SK-N-SH (cell line): ENCODE measurements around the gene KCNT1.

ENCODE experiments used
- CHD2 ChIP-seq: fragments of 150-350 bp; IDR thresholded peaks from 2 replicates; pipeline ENCODE4 v1.6.1; 2018; ENCODE audit warnings: low read length; ENCODE audit not compliant: partially characterized antibody
- EP300 ChIP-seq, 2 experiments: IDR thresholded peaks; 2 replicates each; pipeline versions ENCODE4 v1.4.0 to v1.6.1; 2012; ENCODE audit warnings: borderline replicate concordance in 1 of 2, low read depth in 1 of 2, low read length in 1 of 2
- EZH2phosphoT487 ChIP-seq: fragments of 200-600 bp; sonication (generic); IDR thresholded peaks from 2 replicates; pipeline ENCODE4 v1.6.1; 2017; ENCODE audit warnings: low read depth, mixed run types, mild to moderate bottlenecking, antibody characterized with exemption, moderate library complexity, borderline replicate concordance
- FOSL2 ChIP-seq: IDR thresholded peaks from 2 replicates; pipeline ENCODE4 v1.4.0; 2012; ENCODE audit warnings: low read depth, mild to moderate bottlenecking, moderate library complexity, borderline replicate concordance
- JUND ChIP-seq: IDR thresholded peaks from 2 replicates; pipeline ENCODE4 v1.4.0; 2012
- MAX ChIP-seq: IDR thresholded peaks from 2 replicates; pipeline ENCODE4 v1.4.0; 2012; ENCODE audit warnings: low read depth
- RAD21 ChIP-seq: IDR thresholded peaks from 2 replicates; pipeline ENCODE4 v1.6.1; 2012; ENCODE audit warnings: mild to moderate bottlenecking, low read length
- RCOR1 ChIP-seq: fragments of 150-350 bp; IDR thresholded peaks from 2 replicates; pipeline ENCODE4 v1.6.1; 2017; ENCODE audit warnings: antibody characterized with exemption, low read length
- TAF1 ChIP-seq: IDR thresholded peaks from 2 replicates; pipeline ENCODE4 v1.6.1; 2012; ENCODE audit warnings: low read depth, mild to moderate bottlenecking, low read length, moderate library complexity, borderline replicate concordance
- YY1 ChIP-seq: IDR thresholded peaks from 2 replicates; pipeline ENCODE4 v1.4.0; 2012; ENCODE audit warnings: low read depth, mild to moderate bottlenecking
- TF ChIP-seq, protein P1 (sequence below): fragments of 150-350 bp; IDR thresholded peaks from 2 replicates; pipeline ENCODE4 v1.6.1; 2017; ENCODE audit warnings: antibody characterized with exemption, low read length, low read depth, borderline replicate concordance
- TF ChIP-seq, protein P2 (sequence below): fragments of 200-600 bp; sonication (generic); IDR thresholded peaks from 2 replicates; pipeline ENCODE4 v1.6.1; 2017; ENCODE audit warnings: antibody characterized with exemption, mild to moderate bottlenecking, moderate library complexity

- TF ChIP-seq JUND (no peak), EP300 (IDR thresholded peaks at IDR 0.05; ENCODE audit: borderline replicate concordance in 1 of 2, low read depth in 1 of 2, low read length in 1 of 2) (no peak), RAD21 (no peak), RCOR1 (no peak), YY1 (no peak), EZH2phosphoT487 (no peak), MAX (no peak), CHD2 (no peak), TAF1 (no peak), FOSL2 (no peak)
- TF ChIP-seq, protein P1, sequence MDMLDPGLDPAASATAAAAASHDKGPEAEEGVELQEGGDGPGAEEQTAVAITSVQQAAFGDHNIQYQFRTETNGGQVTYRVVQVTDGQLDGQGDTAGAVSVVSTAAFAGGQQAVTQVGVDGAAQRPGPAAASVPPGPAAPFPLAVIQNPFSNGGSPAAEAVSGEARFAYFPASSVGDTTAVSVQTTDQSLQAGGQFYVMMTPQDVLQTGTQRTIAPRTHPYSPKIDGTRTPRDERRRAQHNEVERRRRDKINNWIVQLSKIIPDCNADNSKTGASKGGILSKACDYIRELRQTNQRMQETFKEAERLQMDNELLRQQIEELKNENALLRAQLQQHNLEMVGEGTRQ = no peak
- TF ChIP-seq, protein P2, sequence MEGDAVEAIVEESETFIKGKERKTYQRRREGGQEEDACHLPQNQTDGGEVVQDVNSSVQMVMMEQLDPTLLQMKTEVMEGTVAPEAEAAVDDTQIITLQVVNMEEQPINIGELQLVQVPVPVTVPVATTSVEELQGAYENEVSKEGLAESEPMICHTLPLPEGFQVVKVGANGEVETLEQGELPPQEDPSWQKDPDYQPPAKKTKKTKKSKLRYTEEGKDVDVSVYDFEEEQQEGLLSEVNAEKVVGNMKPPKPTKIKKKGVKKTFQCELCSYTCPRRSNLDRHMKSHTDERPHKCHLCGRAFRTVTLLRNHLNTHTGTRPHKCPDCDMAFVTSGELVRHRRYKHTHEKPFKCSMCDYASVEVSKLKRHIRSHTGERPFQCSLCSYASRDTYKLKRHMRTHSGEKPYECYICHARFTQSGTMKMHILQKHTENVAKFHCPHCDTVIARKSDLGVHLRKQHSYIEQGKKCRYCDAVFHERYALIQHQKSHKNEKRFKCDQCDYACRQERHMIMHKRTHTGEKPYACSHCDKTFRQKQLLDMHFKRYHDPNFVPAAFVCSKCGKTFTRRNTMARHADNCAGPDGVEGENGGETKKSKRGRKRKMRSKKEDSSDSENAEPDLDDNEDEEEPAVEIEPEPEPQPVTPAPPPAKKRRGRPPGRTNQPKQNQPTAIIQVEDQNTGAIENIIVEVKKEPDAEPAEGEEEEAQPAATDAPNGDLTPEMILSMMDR = no peak
These were observed 72.3 kb downstream of the KCNT1 start for GRCh38 chr9:135774239-135774747.
